OCI-LY3 (cell line): ENCODE measurements around the gene ABCB8.
"Not testable (repeated sequence)": the region's sequence is repeated elsewhere in the genome, so short reads cannot be mapped to it uniquely, and the experiment has no call there.

Source experiments
- EZH2phosphoT487 ChIP-seq: fragments of 200-600 bp; shearing (Covaris generic); IDR thresholded peaks from 2 replicates; pipeline ENCODE4 v1.6.1; 2018; ENCODE audit warnings: antibody characterized with exemption, mixed run types, low read depth
- TF ChIP-seq, protein P1 (sequence below): fragments of 200-600, 300-600 bp; sonication (generic); IDR thresholded peaks from 2 replicates; pipeline ENCODE4 v1.5.1; 2014; ENCODE audit warnings: antibody characterized with exemption, low read length, low read depth

- TF ChIP-seq, protein P1, sequence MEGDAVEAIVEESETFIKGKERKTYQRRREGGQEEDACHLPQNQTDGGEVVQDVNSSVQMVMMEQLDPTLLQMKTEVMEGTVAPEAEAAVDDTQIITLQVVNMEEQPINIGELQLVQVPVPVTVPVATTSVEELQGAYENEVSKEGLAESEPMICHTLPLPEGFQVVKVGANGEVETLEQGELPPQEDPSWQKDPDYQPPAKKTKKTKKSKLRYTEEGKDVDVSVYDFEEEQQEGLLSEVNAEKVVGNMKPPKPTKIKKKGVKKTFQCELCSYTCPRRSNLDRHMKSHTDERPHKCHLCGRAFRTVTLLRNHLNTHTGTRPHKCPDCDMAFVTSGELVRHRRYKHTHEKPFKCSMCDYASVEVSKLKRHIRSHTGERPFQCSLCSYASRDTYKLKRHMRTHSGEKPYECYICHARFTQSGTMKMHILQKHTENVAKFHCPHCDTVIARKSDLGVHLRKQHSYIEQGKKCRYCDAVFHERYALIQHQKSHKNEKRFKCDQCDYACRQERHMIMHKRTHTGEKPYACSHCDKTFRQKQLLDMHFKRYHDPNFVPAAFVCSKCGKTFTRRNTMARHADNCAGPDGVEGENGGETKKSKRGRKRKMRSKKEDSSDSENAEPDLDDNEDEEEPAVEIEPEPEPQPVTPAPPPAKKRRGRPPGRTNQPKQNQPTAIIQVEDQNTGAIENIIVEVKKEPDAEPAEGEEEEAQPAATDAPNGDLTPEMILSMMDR, result not testable (repeated sequence)
- TF ChIP-seq EZH2phosphoT487, result not testable (repeated sequence)
Measured at GRCh38 chr7:151027728-151028130, 521 bp upstream of the ABCB8 start.
